H9 (cell line): Measurements from ENCODE around the gene PRKAG2. TPM values are rescaled to one million over a fixed set of nuclear protein-coding genes. Genes with fewer than 3 reads are reported as not detected.

Experiments used
- DNase-seq: peaks from one replicate; pipeline ENCODE4 v3.0.0-alpha.2; 2017
- H2AFZ ChIP-seq: one replicate; pipeline ENCODE4 v1.6.1; 2013; ENCODE audit warnings: mild to moderate bottlenecking, low read length, control low read depth, moderate library complexity
- H2AK5ac ChIP-seq: 2 replicates; pipeline ENCODE4 v1.6.1; 2013; ENCODE audit warnings: low read length, control low read depth, mixed read lengths; ENCODE audit not compliant: insufficient read length
- H2BK120ac ChIP-seq: one replicate; pipeline ENCODE4 v1.6.1; 2013; ENCODE audit warnings: low read depth, mild to moderate bottlenecking, low read length, control low read depth, inconsistent platforms; ENCODE audit not compliant: poor library complexity, severe bottlenecking
- H2BK12ac ChIP-seq: 2 replicates; pipeline ENCODE4 v1.6.1; 2013; ENCODE audit warnings: low read length, control low read depth, mixed read lengths, low read depth; ENCODE audit not compliant: insufficient read length
- H2BK15ac ChIP-seq: 2 replicates; pipeline ENCODE4 v1.6.1; 2013; ENCODE audit warnings: low read depth, low read length, control low read depth
- H2BK20ac ChIP-seq: one replicate; pipeline ENCODE4 v1.6.1; 2013; ENCODE audit warnings: low read depth, mild to moderate bottlenecking, low read length, control low read depth, inconsistent platforms; ENCODE audit not compliant: poor library complexity, severe bottlenecking
- H2BK5ac ChIP-seq: 2 replicates; pipeline ENCODE4 v1.6.1; 2013; ENCODE audit warnings: low read length, control low read depth, mixed read lengths; ENCODE audit not compliant: insufficient read length
- H3K14ac ChIP-seq: 2 replicates; pipeline ENCODE4 v1.6.1; 2013; ENCODE audit warnings: low read length, control low read depth; ENCODE audit not compliant: insufficient read depth
- H3K18ac ChIP-seq: 2 replicates; pipeline ENCODE4 v1.6.1; 2013; ENCODE audit warnings: low read depth, mild to moderate bottlenecking, mixed read lengths, low read length, control low read depth; ENCODE audit not compliant: insufficient read length
- H3K23ac ChIP-seq: 2 replicates; pipeline ENCODE4 v1.6.1; 2013; ENCODE audit warnings: low read length, control low read depth, mixed read lengths, low read depth; ENCODE audit not compliant: insufficient read length
- H3K23me2 ChIP-seq: 2 replicates; pipeline ENCODE4 v1.6.1; 2013; ENCODE audit warnings: low read depth, mild to moderate bottlenecking, mixed read lengths, low read length, control low read depth; ENCODE audit not compliant: insufficient read length, poor library complexity, severe bottlenecking
- H3K27ac ChIP-seq: 2 replicates; pipeline ENCODE4 v1.5.1; 2013; ENCODE audit warnings: low read length, control low read depth, mixed read lengths, low read depth; ENCODE audit not compliant: insufficient read length
- H3K27me3 ChIP-seq: 2 replicates; pipeline ENCODE4 v1.6.1; 2013; ENCODE audit warnings: low read length, control low read depth, inconsistent platforms; ENCODE audit not compliant: insufficient read depth
- H3K4ac ChIP-seq: 2 replicates; pipeline ENCODE4 v1.6.1; 2013; ENCODE audit warnings: low read depth, mild to moderate bottlenecking, control low read depth, inconsistent platforms, low read length, moderate library complexity
- H3K4me1 ChIP-seq: 2 replicates; pipeline ENCODE4 v1.6.1; 2013; ENCODE audit warnings: low read length, control low read depth, inconsistent platforms; ENCODE audit not compliant: insufficient read depth
- H3K4me2 ChIP-seq: 2 replicates; pipeline ENCODE4 v1.6.1; 2013; ENCODE audit warnings: low read length, control low read depth, mixed read lengths; ENCODE audit not compliant: insufficient read length, insufficient read depth
- H3K56ac ChIP-seq: 2 replicates; pipeline ENCODE4 v1.6.1; 2013; ENCODE audit warnings: low read depth, mild to moderate bottlenecking, mixed read lengths, low read length, control low read depth; ENCODE audit not compliant: insufficient read length
- H3K79me1 ChIP-seq: 2 replicates; pipeline ENCODE4 v1.6.1; 2013; ENCODE audit warnings: low read depth, mild to moderate bottlenecking, moderate library complexity, low read length, control low read depth, inconsistent platforms; ENCODE audit not compliant: insufficient read depth, poor library complexity, severe bottlenecking
- H3K79me2 ChIP-seq: 2 replicates; pipeline ENCODE4 v1.6.1; 2013; ENCODE audit warnings: low read length, control low read depth, inconsistent platforms; ENCODE audit not compliant: insufficient read depth
- H3K9ac ChIP-seq: 2 replicates; pipeline ENCODE4 v1.6.1; 2013; ENCODE audit warnings: low read length, control low read depth, mixed read lengths; ENCODE audit not compliant: insufficient read length; ENCODE audit errors: extremely low read depth
- H3K9me3 ChIP-seq: one replicate; pipeline ENCODE4 v1.6.1; 2013; ENCODE audit warnings: low read depth, low read length, inconsistent platforms; ENCODE audit not compliant: control insufficient read depth
- H3T11ph ChIP-seq: one replicate; pipeline ENCODE4 v1.6.1; 2013; ENCODE audit warnings: mild to moderate bottlenecking, low read length, control low read depth, inconsistent platforms
- H4K20me1 ChIP-seq: one replicate; pipeline ENCODE4 v1.6.1; 2013; ENCODE audit not compliant: control insufficient read depth, insufficient read length, insufficient read depth
- H4K5ac ChIP-seq: 2 replicates; pipeline ENCODE4 v1.6.1; 2013; ENCODE audit warnings: low read depth, mild to moderate bottlenecking, mixed read lengths, low read length, control low read depth; ENCODE audit not compliant: insufficient read length
- H4K8ac ChIP-seq: replicated peaks from 2 replicates; pipeline ENCODE4 v1.6.1; 2013; ENCODE audit warnings: low read length, control low read depth, mixed read lengths, low read depth; ENCODE audit not compliant: insufficient read length
- H4K91ac ChIP-seq: 2 replicates; pipeline ENCODE4 v1.6.1; 2013; ENCODE audit warnings: low read depth, mild to moderate bottlenecking, moderate library complexity, mixed read lengths, low read length, control low read depth; ENCODE audit not compliant: insufficient read length
- H3K27ac Mint-ChIP-seq, 3 experiments: 2 replicates in 2 of 3; 3 replicates in 1 of 3; pipeline ENCODE4 v1.8.0; 2020 to 2021; ENCODE audit warnings: mixed read lengths in 3 of 3, mild to moderate bottlenecking in 1 of 3, moderate library complexity in 1 of 3
- H3K27me3 Mint-ChIP-seq: 2 replicates; pipeline ENCODE4 v1.8.0; 2021; ENCODE audit warnings: low read depth, mild to moderate bottlenecking, moderate library complexity, mixed read lengths
- H3K36me3 Mint-ChIP-seq, 3 experiments: 2 replicates in 2 of 3; 3 replicates in 1 of 3; pipeline ENCODE4 v1.8.0; 2020 to 2021; ENCODE audit warnings: low read depth in 3 of 3, mixed read lengths in 3 of 3; ENCODE audit not compliant: insufficient read depth in 1 of 3
- H3K4me1 Mint-ChIP-seq, 2 experiments: 2 replicates each; pipeline ENCODE4 v1.8.0; 2020; ENCODE audit warnings: mixed read lengths in 2 of 2
- H3K4me3 Mint-ChIP-seq, 2 experiments: 2 replicates in 1 of 2; 3 replicates in 1 of 2; pipeline ENCODE4 v1.8.0; 2020 to 2021; ENCODE audit warnings: mild to moderate bottlenecking in 2 of 2, mixed read lengths in 2 of 2, moderate library complexity in 1 of 2
- H3K9me3 Mint-ChIP-seq, 2 experiments: 2 replicates in 1 of 2; 3 replicates in 1 of 2; pipeline ENCODE4 v1.8.0; 2020; ENCODE audit warnings: mild to moderate bottlenecking in 2 of 2, mixed read lengths in 2 of 2, moderate library complexity in 1 of 2
- WGBS: extraction: QIAGEN DNeasy Blood & Tissue Kit; methylation state at CpG from one replicate; pipeline ENCODE4 v1.1.7; 2013; ENCODE audit warnings: missing lambda C conversion rate, low lambda C conversion rate, mixed read lengths; ENCODE audit not compliant: insufficient read length; ENCODE audit errors: extremely low coverage; 5-methylcytosine and 5-hydroxymethylcytosine counted together
- total RNA-seq: library from RNA; stranded (reverse); gene quantifications from 2 replicates; pipeline ENCODE4 v1.2.1, GENCODE V29; 2021
- TF ChIP-seq, protein P1 (sequence below): fragments of 200-600 bp; sonication (generic); conservative IDR thresholded peaks from 3 replicates; pipeline ENCODE4 v1.8.0; 2021; ENCODE audit warnings: antibody characterized with exemption, mild to moderate bottlenecking

Gene PRKAG2
- total RNA-seq, 1 experiment from 2014 or later: 11.8 TPM

DNA sequence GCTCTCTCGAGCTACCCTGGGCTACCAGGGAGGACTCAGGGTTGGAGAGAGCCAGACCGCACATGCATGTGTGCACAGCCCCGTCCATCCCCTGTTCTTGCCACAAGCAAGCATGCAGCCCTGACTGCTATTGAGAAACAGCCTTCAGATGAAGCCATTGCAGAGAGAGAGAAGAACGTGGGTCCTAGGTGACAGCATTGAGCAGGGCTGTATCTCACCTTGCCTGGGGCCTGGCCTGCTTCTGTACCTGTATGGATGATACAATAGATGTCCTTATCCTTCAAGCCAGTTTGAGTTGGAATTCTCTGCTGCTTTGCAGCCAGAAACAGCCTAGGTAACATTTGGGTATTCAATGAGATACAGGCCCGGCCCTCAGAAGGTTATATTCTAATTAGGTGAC, 229.9 kb downstream of the PRKAG2 start:
- Histone ChIP-seq H2AFZ (no peak overlapping the region), H2BK20ac (no peak overlapping the region), H4K91ac (no peak overlapping the region), H2AK5ac (no peak overlapping the region), H3K4me2 (no peak overlapping the region), H3K79me2 (no peaks in the 10 kb centered on the region), H2BK120ac (no peak overlapping the region), H3K4me1 (no peaks in the 10 kb centered on the region), H3K9ac (no peak overlapping the region), H3T11ph (no peak overlapping the region), H3K23me2 (no peaks in the 10 kb centered on the region), H3K23ac (no peak overlapping the region), H4K5ac (no peak overlapping the region), H3K27ac (no peak overlapping the region), H3K27me3 (no peaks in the 10 kb centered on the region), H2BK5ac (no peak overlapping the region), H4K8ac (no peak overlapping the region), H2BK12ac (no peak overlapping the region), H3K4ac (no peak overlapping the region), H3K18ac (no peak overlapping the region), H3K79me1 (no peaks in the 10 kb centered on the region), H3K56ac (no peak overlapping the region), H2BK15ac (no peak overlapping the region), H4K20me1 (no peaks in the 10 kb centered on the region), H3K9me3 (no peaks in the 10 kb centered on the region), H3K14ac (no peak overlapping the region)
- DNase-seq: no peak
- no peaks in the 10 kb centered on the region for H3K27me3 Mint-ChIP-seq
- H3K27ac Mint-ChIP-seq: peak overlapping the region in 1 of 3 experiments; percentile 68; a peak in 1 of 7 replicates
- no peak overlapping the region for H3K4me3 Mint-ChIP-seq
- peaks cover 4 to 5% of the 10 kb centered on the region in 2 experiments for H3K4me1 Mint-ChIP-seq
- WGBS: no CpG with 5 or more reads among the region's 5 CpGs
- peaks cover 8 to 11% of the 10 kb centered on the region in 2 experiments; a peak in 3 of 5 replicates for H3K9me3 Mint-ChIP-seq
- TF ChIP-seq, protein P1, sequence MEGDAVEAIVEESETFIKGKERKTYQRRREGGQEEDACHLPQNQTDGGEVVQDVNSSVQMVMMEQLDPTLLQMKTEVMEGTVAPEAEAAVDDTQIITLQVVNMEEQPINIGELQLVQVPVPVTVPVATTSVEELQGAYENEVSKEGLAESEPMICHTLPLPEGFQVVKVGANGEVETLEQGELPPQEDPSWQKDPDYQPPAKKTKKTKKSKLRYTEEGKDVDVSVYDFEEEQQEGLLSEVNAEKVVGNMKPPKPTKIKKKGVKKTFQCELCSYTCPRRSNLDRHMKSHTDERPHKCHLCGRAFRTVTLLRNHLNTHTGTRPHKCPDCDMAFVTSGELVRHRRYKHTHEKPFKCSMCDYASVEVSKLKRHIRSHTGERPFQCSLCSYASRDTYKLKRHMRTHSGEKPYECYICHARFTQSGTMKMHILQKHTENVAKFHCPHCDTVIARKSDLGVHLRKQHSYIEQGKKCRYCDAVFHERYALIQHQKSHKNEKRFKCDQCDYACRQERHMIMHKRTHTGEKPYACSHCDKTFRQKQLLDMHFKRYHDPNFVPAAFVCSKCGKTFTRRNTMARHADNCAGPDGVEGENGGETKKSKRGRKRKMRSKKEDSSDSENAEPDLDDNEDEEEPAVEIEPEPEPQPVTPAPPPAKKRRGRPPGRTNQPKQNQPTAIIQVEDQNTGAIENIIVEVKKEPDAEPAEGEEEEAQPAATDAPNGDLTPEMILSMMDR: no peak
- H3K36me3 Mint-ChIP-seq: no peaks in the 10 kb centered on the region; a peak in 1 of 7 replicates
